NT2/D1 (cell line): Measurements from ENCODE around the gene GALNT18.

Source experiments
- DNase-seq: peaks from one replicate; pipeline ENCODE4 v3.0.0-alpha.2; 2011; ENCODE audit warnings: low read depth, low spot score
- H3K27me3 ChIP-seq: 2 replicates; pipeline ENCODE4 v1.6.0; 2011; ENCODE audit warnings: mild to moderate bottlenecking; ENCODE audit not compliant: insufficient read length, insufficient read depth
- H3K36me3 ChIP-seq: 2 replicates; pipeline ENCODE4 v1.6.1; 2011; ENCODE audit warnings: mild to moderate bottlenecking, low read length, mixed read lengths; ENCODE audit not compliant: insufficient read depth, insufficient read length
- H3K4me1 ChIP-seq: 2 replicates; pipeline ENCODE4 v1.5.1; 2011; ENCODE audit not compliant: insufficient read depth, insufficient read length
- H3K4me3 ChIP-seq: 2 replicates; pipeline ENCODE4 v1.5.1; 2011; ENCODE audit warnings: low read depth; ENCODE audit not compliant: insufficient read length
- H3K9ac ChIP-seq: 2 replicates; pipeline ENCODE4 v1.6.0; 2011; ENCODE audit warnings: low read depth; ENCODE audit not compliant: insufficient read length
- H3K9me3 ChIP-seq: 2 replicates; pipeline ENCODE4 v1.5.1; 2011; ENCODE audit warnings: mild to moderate bottlenecking, low read length; ENCODE audit not compliant: insufficient read depth
- SUZ12 ChIP-seq: IDR thresholded peaks from 2 replicates; pipeline ENCODE4 v1.6.1; 2011; ENCODE audit not compliant: insufficient read length, insufficient read depth; ENCODE audit errors: extremely low read depth
- YY1 ChIP-seq: IDR thresholded peaks from 2 replicates; pipeline ENCODE4 v1.6.1; 2011; ENCODE audit not compliant: insufficient read length, insufficient read depth
- ZNF274 ChIP-seq: IDR thresholded peaks from 2 replicates; pipeline ENCODE4 v1.6.1; 2011; ENCODE audit warnings: mild to moderate bottlenecking, low read depth, low read length

GALNT18 gene

GRCh38 chr11:11621573-11622339, at the start of gene GALNT18:
Gene GALNT18 (minus strand): TSS chr11:11622005.
- TF ChIP-seq SUZ12 (no peak), ZNF274 (no peak), YY1 (no peak)
- H3K4me1 ChIP-seq: no peaks in the 10 kb centered on the region
- H3K36me3 ChIP-seq: no peaks in the 10 kb centered on the region
- H3K9me3 ChIP-seq: no peaks in the 10 kb centered on the region
- DNase-seq: peak; percentile 82
- peak within 1 kb of the TSS; percentile 71 for H3K4me3 ChIP-seq
- H3K9ac ChIP-seq: peak within 1 kb of the TSS; percentile 69
- peaks cover 27% of the 10 kb centered on the region for H3K27me3 ChIP-seq

DNA sequence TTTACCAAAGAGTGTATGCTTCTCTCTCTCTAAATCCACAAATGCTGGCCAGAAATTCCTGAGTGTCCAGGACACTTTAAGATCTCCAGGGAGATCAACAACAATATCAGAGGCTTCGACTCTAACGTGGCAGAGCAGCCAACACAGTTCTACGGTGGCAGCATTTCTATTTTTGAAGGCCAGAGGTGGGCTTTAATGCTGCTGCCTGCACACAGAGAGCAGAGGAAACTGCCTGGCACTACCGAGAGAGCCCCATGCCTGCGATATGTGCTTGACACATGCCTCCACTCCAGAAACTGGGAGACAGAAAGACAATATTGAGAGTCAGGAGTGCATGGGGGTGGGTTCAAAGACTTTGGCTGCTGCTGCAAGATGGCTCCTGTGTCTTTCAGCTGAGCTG, 48.8 kb upstream of the GALNT18 start:
- DNase-seq: no peak
- Histone ChIP-seq H3K27me3 (no peaks in the 10 kb centered on the region), H3K4me1 (peaks cover 6% of the 10 kb centered on the region), H3K36me3 (no peaks in the 10 kb centered on the region), H3K9ac (no peak overlapping the region), H3K9me3 (peaks cover 9% of the 10 kb centered on the region; the same call in 1 of the 2 replicates), H3K4me3 (no peak overlapping the region)
- TF ChIP-seq SUZ12: no peak
- no peak for TF ChIP-seq YY1

DNA sequence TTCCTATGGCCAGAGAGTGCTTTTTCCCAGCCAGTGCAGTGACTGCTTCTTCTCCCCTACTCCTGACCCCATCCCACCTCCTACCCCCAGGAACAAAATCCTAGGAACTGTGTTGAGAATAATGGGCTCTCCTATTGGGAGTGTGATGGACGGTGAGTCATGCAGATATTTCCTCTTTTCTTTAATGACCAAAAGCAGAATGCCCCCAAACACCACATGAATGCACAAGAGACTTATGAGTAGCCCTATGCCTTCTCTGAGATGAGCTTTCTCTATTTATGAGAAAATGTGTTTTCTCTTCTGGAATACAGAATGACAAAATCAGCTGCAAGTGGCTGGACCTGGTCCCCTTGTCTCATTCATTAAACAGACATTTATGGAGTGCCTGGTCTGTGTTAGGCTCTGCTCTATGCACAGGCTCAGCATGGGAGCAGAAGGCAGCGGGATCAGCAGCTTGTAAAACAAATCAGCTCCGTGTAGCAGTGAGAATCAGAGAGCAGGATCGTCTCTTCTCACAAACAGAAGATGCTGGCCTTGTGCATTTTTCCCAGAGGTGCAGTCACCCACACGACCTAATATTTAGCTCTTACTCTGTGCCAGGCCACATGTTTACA, 47.5 kb upstream of the GALNT18 start:
- H3K9me3 ChIP-seq: peaks cover 9% of the 10 kb centered on the region; the same call in 1 of the 2 replicates
- no peak overlapping the region for H3K9ac ChIP-seq
- H3K4me1 ChIP-seq: peaks cover 6% of the 10 kb centered on the region
- no peak for TF ChIP-seq SUZ12
- no peak for TF ChIP-seq YY1
- TF ChIP-seq ZNF274: no peak
- no peaks in the 10 kb centered on the region for H3K36me3 ChIP-seq
- H3K27me3 ChIP-seq: no peaks in the 10 kb centered on the region
- H3K4me3 ChIP-seq: no peak overlapping the region
- no peak for DNase-seq

DNA sequence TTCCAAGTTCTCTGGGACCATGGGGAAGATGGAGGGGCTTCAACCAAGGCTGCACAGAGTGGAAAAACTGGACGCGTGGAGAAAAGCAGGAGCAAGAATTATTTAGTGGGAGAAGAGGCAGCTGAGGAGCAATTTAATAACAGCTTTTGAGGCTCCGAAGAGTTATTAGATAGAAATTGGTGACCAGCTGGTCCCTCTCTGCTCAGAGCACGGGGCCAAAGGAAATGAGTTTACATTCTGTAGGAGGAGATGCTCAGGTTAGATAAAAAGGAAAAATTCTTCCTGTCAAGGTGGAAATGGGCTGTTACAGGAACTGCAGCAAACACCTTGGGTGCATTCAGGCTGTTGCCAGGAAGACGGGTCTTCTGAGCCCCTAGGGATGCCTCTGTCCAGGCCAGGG, 47.0 kb upstream of the GALNT18 start:
- no peaks in the 10 kb centered on the region for H3K27me3 ChIP-seq
- H3K9me3 ChIP-seq: peaks cover 9% of the 10 kb centered on the region; the same call in 1 of the 2 replicates
- TF ChIP-seq ZNF274 (no peak), YY1 (no peak), SUZ12 (no peak)
- no peak for DNase-seq
- no peak overlapping the region for H3K4me3 ChIP-seq
- no peaks in the 10 kb centered on the region for H3K36me3 ChIP-seq
- no peak overlapping the region for H3K9ac ChIP-seq
- H3K4me1 ChIP-seq: peaks cover 6% of the 10 kb centered on the region

DNA sequence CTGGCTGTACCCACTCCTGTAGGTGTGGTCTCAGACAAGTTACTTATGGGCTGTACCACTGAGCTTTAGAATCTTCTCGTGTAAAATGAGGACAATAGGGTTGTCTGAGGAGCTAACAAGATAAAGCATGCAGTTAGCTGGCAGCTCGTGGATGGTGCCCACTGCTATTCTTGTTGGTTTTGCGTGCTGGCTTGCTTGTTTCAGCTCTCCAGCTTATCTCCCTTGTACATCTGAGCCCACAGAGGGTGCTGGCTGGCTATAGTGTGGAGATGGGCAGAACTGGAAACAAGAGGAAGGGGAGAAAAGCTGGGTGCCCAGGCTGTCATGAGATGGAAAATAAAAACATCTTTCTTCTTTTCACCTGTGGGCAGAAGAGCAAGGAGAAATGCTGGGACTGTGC, 46.5 kb upstream of the GALNT18 start:
- H3K4me3 ChIP-seq: no peak overlapping the region
- TF ChIP-seq SUZ12 (no peak), YY1 (no peak), ZNF274 (no peak)
- no peak overlapping the region for H3K9ac ChIP-seq
- no peaks in the 10 kb centered on the region for H3K27me3 ChIP-seq
- peaks cover 9% of the 10 kb centered on the region; the same call in 1 of the 2 replicates for H3K9me3 ChIP-seq
- no peaks in the 10 kb centered on the region for H3K36me3 ChIP-seq
- peaks cover 6% of the 10 kb centered on the region for H3K4me1 ChIP-seq
- DNase-seq: no peak

GRCh38 chr11:11667056-11667455, 45.3 kb upstream of the GALNT18 start:
- H3K4me3 ChIP-seq: no peak overlapping the region
- H3K27me3 ChIP-seq: no peaks in the 10 kb centered on the region
- H3K4me1 ChIP-seq: peaks cover 2% of the 10 kb centered on the region
- no peak overlapping the region for H3K9ac ChIP-seq
- H3K9me3 ChIP-seq: peaks cover 9% of the 10 kb centered on the region; the same call in 1 of the 2 replicates
- no peak for DNase-seq
- H3K36me3 ChIP-seq: no peaks in the 10 kb centered on the region
- TF ChIP-seq SUZ12 (no peak), YY1 (no peak), ZNF274 (no peak)

- no peak for DNase-seq
- no peak for TF ChIP-seq ZNF274
- no peak for TF ChIP-seq SUZ12
- TF ChIP-seq YY1: no peak
- Histone ChIP-seq H3K9me3 (peaks cover 9% of the 10 kb centered on the region; the same call in 1 of the 2 replicates), H3K9ac (no peak overlapping the region), H3K4me3 (no peak overlapping the region), H3K4me1 (no peaks in the 10 kb centered on the region), H3K27me3 (no peaks in the 10 kb centered on the region), H3K36me3 (no peaks in the 10 kb centered on the region)
Observed at GRCh38 chr11:11665407-11665806, 43.6 kb upstream of the GALNT18 start.
